K562 (cell line): Measurements from ENCODE around the gene PDGFRA. TPM values are rescaled to one million over a fixed set of nuclear protein-coding genes. Genes with fewer than 3 reads are reported as not detected.

Experiments used
- ATAC-seq: fragments of 200-7000 bp; cut with Tn5 transposase; 3 replicates; pipeline ENCODE4 v1.9.1; 2020; ENCODE audit warnings: moderate library complexity
- BruUV-seq: library from RNA; stranded (reverse); fragments of 400-500 nt; replicated peaks from 2 replicates; lab custom pipeline; 2021; lab: Mats Ljungman, UMichigan
- CTCF ChIA-PET: fragments of 300-600 bp; formaldehyde crosslinking; extraction: SDS; loops from one replicate; lab custom pipeline; 2021; ENCODE audit warnings: low intra/inter-chr PET ratio; lab: Yijun Ruan, JAX
- POLR2A ChIA-PET: fragments of 300-600, 350-650 bp; sonication (Branson Sonifier 250); formaldehyde crosslinking; extraction: SDS; loops from one replicate; lab custom pipeline; 2021; ENCODE audit warnings: antibody characterized with exemption, inconsistent platforms; lab: Yijun Ruan, JAX
- DNase-seq, 4 experiments: peaks; one replicate each; pipeline versions ENCODE4 v3.0.0 to v3.0.0-alpha.2; 2011 to 2018; ENCODE audit warnings: low spot score in 3 of 4, mixed read lengths in 3 of 4; ENCODE audit errors: extremely low read depth in 1 of 4
- FAIRE-seq: peaks from 2 replicates; lab custom pipeline; 2011; peaks lifted over from hg19 to GRCh38; lab: Jason Lieb, UNC
- H2AFZ ChIP-seq: 2 replicates; pipeline ENCODE4 v1.6.0; 2011; ENCODE audit warnings: low read depth, low read length, control low read depth, inconsistent platforms
- H3K27ac ChIP-seq: fragments of 200-600 bp; 3 replicates; pipeline ENCODE4 v1.8.0; 2011; ENCODE audit warnings: low read depth, mild to moderate bottlenecking, control low read depth, inconsistent platforms, low read length, moderate library complexity, mixed read lengths; ENCODE audit errors: extremely low read depth
- H3K27me3 ChIP-seq, 2 experiments: fragments of 300-600 bp in 1 of 2; 2 replicates in 1 of 2; 3 replicates in 1 of 2; pipeline versions ENCODE4 v1.6.0 to v1.8.0; 2011; ENCODE audit warnings: inconsistent platforms in 2 of 2, low read length in 2 of 2, mild to moderate bottlenecking in 1 of 2, mixed read lengths in 1 of 2, moderate library complexity in 1 of 2; ENCODE audit not compliant: control insufficient read depth in 2 of 2, insufficient read depth in 2 of 2
- H3K36me3 ChIP-seq: fragments of 300-600 bp; 3 replicates; pipeline ENCODE4 v1.8.0; 2011; ENCODE audit warnings: mild to moderate bottlenecking, low read length, inconsistent platforms; ENCODE audit not compliant: control insufficient read depth, insufficient read depth
- H3K4me1 ChIP-seq, 2 experiments: fragments of 200-600 bp in 1 of 2; replicated peaks in 1 of 2; 2 replicates in 1 of 2; 3 replicates in 1 of 2; pipeline versions ENCODE4 v1.5.1 to v1.8.0; 2011; ENCODE audit warnings: inconsistent platforms in 2 of 2, low read length in 2 of 2, mild to moderate bottlenecking in 1 of 2, mixed read lengths in 1 of 2, moderate library complexity in 1 of 2; ENCODE audit not compliant: control insufficient read depth in 2 of 2, insufficient read depth in 2 of 2
- H3K4me2 ChIP-seq: 2 replicates; pipeline ENCODE4 v1.6.1; 2011; ENCODE audit warnings: low read length, control low read depth, inconsistent platforms, mixed read lengths; ENCODE audit not compliant: insufficient read depth
- H3K4me3 ChIP-seq: fragments of 200-600 bp; sonication (generic), shearing (Covaris generic); 2 replicates; pipeline ENCODE4 v1.5.1; 2016; ENCODE audit warnings: control low read depth, inconsistent platforms
- H3K79me2 ChIP-seq: fragments of 200-600 bp; 3 replicates; pipeline ENCODE4 v1.8.0; 2011; ENCODE audit warnings: low read length, inconsistent platforms; ENCODE audit not compliant: control insufficient read depth, insufficient read depth
- H3K9ac ChIP-seq, 2 experiments: 2 replicates each; pipeline versions ENCODE4 v1.6.0 to v1.6.1; 2011; ENCODE audit warnings: low read depth in 2 of 2, low read length in 2 of 2, control low read depth in 1 of 2, inconsistent platforms in 1 of 2, mild to moderate bottlenecking in 1 of 2, mixed read lengths in 1 of 2; ENCODE audit not compliant: insufficient read depth in 1 of 2
- H3K9me1 ChIP-seq: one replicate; pipeline ENCODE4 v1.6.0; 2011; ENCODE audit warnings: inconsistent platforms, mild to moderate bottlenecking, low read length, moderate library complexity; ENCODE audit not compliant: control insufficient read depth, insufficient read depth
- H3K9me3 ChIP-seq: replicated peaks from 2 replicates; pipeline ENCODE4 v1.5.1; 2011; ENCODE audit warnings: low read depth, low read length, inconsistent platforms; ENCODE audit not compliant: control insufficient read depth, insufficient read depth
- H4K20me1 ChIP-seq: replicated peaks from 2 replicates; pipeline ENCODE4 v1.6.1; 2011; ENCODE audit warnings: low read length, inconsistent platforms, mixed read lengths; ENCODE audit not compliant: control insufficient read depth, insufficient read depth
- CREM ChIP-seq: IDR thresholded peaks from 2 replicates; pipeline ENCODE4 v1.6.1; 2014; ENCODE audit warnings: antibody characterized with exemption, low read depth
- EHMT2 ChIP-seq: fragments of 450-650 bp; IDR thresholded peaks from 2 replicates; pipeline ENCODE4 v1.6.1; 2018; ENCODE audit warnings: antibody characterized with exemption
- GATA2 ChIP-seq: sonication (generic); formaldehyde crosslinking; IDR thresholded peaks from 2 replicates; pipeline ENCODE4 v1.4.0; 2020; ENCODE audit warnings: mild to moderate bottlenecking, missing genetic modification reagents
- HNRNPK ChIP-seq: fragments of 200-400 bp; formaldehyde crosslinking; IDR thresholded peaks from one replicate; pipeline ENCODE4 v1.6.1; 2018; ENCODE audit warnings: mild to moderate bottlenecking, low read depth, low read length; ENCODE audit not compliant: poor library complexity, severe bottlenecking
- MBD2 ChIP-seq: sonication (generic); IDR thresholded peaks from 2 replicates; pipeline ENCODE4 v1.6.1; 2016; ENCODE audit warnings: low read depth, borderline replicate concordance
- NUFIP1 ChIP-seq: fragments of 450-650 bp; IDR thresholded peaks from 2 replicates; pipeline ENCODE4 v1.6.1; 2018; ENCODE audit not compliant: partially characterized antibody
- PHB2 ChIP-seq: fragments of 450-650 bp; IDR thresholded peaks from 2 replicates; pipeline ENCODE4 v1.6.1; 2017; ENCODE audit warnings: low read depth
- XRCC3 ChIP-seq: fragments of 450-650 bp; IDR thresholded peaks from 2 replicates; pipeline ENCODE4 v1.6.1; 2017; ENCODE audit warnings: mild to moderate bottlenecking, moderate library complexity
- ZZZ3 ChIP-seq: fragments of 450-650 bp; IDR thresholded peaks from 2 replicates; pipeline ENCODE4 v1.6.1; 2016; ENCODE audit warnings: antibody characterized with exemption, mild to moderate bottlenecking, moderate library complexity
- WGBS: fragments of 100-300 bp; shearing (Covaris generic); methylation state at CpG from one replicate; pipeline ENCODE4 v1.1.6; 2016; ENCODE audit warnings: low coverage, mixed read lengths; ENCODE audit not compliant: insufficient coverage; ENCODE audit errors: missing lambda C conversion rate; 5-methylcytosine and 5-hydroxymethylcytosine counted together
- in situ Hi-C: fragments of 300-500 bp; cut with MboI; formaldehyde crosslinking; loops from 4 replicates; pipeline ENCODE4 v1.15.0; 2018; ENCODE audit warnings: inconsistent platforms, mixed read lengths
- intact Hi-C: fragments of 100-400 bp; cut with micrococcal nuclease; formaldehyde crosslinking; loops from 2 replicates; pipeline ENCODE4 v1.14.2; 2022
- polyA plus RNA-seq, 8 experiments: library from polyadenylated mRNA; depleted of rRNA in 4 of 8; stranded (reverse) in 5 of 8; unstranded in 3 of 8; fragments of >200 nt; fragmentation: Nextera tagmentation in 2 of 8; fragmentation: Illumina TruSeq in 1 of 8; extraction: Ambion mirVana in 2 of 8; extraction: Trizol in 1 of 8; gene quantifications; 2 replicates each; pipeline versions ENCODE4 v1.2.1 to v1.2.3, GENCODE V29; 2011 to 2014; ENCODE audit warnings: inconsistent platforms in 1 of 8, missing spikeins in 1 of 8
- total RNA-seq, 7 experiments: library from RNA; depleted of rRNA in 6 of 7; stranded (reverse); fragments of >200 nt in 6 of 7; fragmentation: Illumina TruSeq in 2 of 7; extraction: Trizol in 2 of 7; gene quantifications; 2 replicates each; pipeline versions ENCODE4 v1.2.1 to v1.2.3, GENCODE V29; 2011 to 2021; ENCODE audit warnings: low replicate concordance in 1 of 7
- TF ChIP-seq, protein P1 (sequence below): sonication (generic); formaldehyde crosslinking; IDR thresholded peaks from 2 replicates; pipeline ENCODE4 v1.8.1; 2022; ENCODE audit warnings: missing genetic modification reagents
- TF ChIP-seq, protein P2 (sequence below): fragments of 250-450 bp; sonication (Bioruptor Pico); IDR thresholded peaks from 2 replicates; pipeline ENCODE4 v1.5.0; 2020; ENCODE audit warnings: mild to moderate bottlenecking, borderline replicate concordance
- TF ChIP-seq, protein P3 (sequence below), 2 experiments: fragments of 450-650 bp in 1 of 2; sonication (generic) in 1 of 2; formaldehyde crosslinking in 1 of 2; IDR thresholded peaks in 1 of 2; conservative IDR thresholded peaks in 1 of 2; 2 replicates each; pipeline versions ENCODE4 v1.6.1 to v1.8.1; 2016 to 2023; ENCODE audit warnings: mild to moderate bottlenecking in 2 of 2, moderate library complexity in 2 of 2, inconsistent platforms in 1 of 2, missing genetic modification reagents in 1 of 2
- TF ChIP-seq, protein P4 (sequence below): fragments of 150-350 bp; conservative IDR thresholded peaks from 2 replicates; pipeline ENCODE4 v1.6.1; 2014; ENCODE audit warnings: low read length
- TF ChIP-seq, protein P5 (sequence below): fragments of 250-450 bp; sonication (Bioruptor Pico); IDR thresholded peaks from 2 replicates; pipeline ENCODE4 v1.9.0; 2021; ENCODE audit warnings: mild to moderate bottlenecking

Gene PDGFRA
- total and polyA plus RNA-seq, 9 of the 15 experiments (the other 6 are each of a cell fraction or from before 2014, with no cell fraction given): 0.40 TPM; not detected in 8

DNA sequence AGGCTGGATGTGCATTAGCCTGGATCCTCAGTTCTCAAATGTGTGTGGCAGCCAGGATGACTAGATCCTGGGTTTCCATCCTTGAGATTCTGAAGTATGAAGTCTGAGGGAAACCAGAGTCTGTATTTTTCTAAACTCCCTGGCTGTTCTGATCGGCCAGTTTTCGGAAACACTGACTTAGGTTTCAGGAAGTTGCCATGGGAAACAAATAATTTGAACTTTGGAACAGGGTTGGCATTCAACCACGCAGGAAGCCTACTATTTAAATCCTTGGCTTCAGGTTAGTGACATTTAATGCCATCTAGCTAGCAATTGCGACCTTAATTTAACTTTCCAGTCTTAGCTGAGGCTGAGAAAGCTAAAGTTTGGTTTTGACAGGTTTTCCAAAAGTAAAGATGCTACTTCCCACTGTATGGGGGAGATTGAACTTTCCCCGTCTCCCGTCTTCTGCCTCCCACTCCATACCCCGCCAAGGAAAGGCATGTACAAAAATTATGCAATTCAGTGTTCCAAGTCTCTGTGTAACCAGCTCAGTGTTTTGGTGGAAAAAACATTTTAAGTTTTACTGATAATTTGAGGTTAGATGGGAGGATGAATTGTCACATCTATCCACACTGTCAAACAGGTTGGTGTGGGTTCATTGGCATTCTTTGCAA lies 67.6 kb downstream of the PDGFRA start:
- H3K79me2 ChIP-seq: no peaks in the 10 kb centered on the region
- H3K4me2 ChIP-seq: no peak overlapping the region
- intact Hi-C loops: no loop called here
- WGBS: 3% methylated on average over 7 of the region's 7 CpGs
- TF ChIP-seq, protein P1, sequence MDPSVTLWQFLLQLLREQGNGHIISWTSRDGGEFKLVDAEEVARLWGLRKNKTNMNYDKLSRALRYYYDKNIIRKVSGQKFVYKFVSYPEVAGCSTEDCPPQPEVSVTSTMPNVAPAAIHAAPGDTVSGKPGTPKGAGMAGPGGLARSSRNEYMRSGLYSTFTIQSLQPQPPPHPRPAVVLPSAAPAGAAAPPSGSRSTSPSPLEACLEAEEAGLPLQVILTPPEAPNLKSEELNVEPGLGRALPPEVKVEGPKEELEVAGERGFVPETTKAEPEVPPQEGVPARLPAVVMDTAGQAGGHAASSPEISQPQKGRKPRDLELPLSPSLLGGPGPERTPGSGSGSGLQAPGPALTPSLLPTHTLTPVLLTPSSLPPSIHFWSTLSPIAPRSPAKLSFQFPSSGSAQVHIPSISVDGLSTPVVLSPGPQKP (CRISPR knock-in tag): no peak
- TF ChIP-seq ZZZ3 (no peak), EHMT2 (no peak), PHB2 (no peak), MBD2 (no peak), HNRNPK (no peak), CREM (no peak), XRCC3 (no peak), GATA2 (CRISPR knock-in tag) (no peak), NUFIP1 (no peak)
- TF ChIP-seq, protein P2, sequence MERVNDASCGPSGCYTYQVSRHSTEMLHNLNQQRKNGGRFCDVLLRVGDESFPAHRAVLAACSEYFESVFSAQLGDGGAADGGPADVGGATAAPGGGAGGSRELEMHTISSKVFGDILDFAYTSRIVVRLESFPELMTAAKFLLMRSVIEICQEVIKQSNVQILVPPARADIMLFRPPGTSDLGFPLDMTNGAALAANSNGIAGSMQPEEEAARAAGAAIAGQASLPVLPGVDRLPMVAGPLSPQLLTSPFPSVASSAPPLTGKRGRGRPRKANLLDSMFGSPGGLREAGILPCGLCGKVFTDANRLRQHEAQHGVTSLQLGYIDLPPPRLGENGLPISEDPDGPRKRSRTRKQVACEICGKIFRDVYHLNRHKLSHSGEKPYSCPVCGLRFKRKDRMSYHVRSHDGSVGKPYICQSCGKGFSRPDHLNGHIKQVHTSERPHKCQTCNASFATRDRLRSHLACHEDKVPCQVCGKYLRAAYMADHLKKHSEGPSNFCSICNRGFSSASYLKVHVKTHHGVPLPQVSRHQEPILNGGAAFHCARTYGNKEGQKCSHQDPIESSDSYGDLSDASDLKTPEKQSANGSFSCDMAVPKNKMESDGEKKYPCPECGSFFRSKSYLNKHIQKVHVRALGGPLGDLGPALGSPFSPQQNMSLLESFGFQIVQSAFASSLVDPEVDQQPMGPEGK (CRISPR knock-in tag): no peak
- TF ChIP-seq, protein P3, sequence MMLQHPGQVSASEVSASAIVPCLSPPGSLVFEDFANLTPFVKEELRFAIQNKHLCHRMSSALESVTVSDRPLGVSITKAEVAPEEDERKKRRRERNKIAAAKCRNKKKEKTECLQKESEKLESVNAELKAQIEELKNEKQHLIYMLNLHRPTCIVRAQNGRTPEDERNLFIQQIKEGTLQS (IDR thresholded peaks at IDR 0.05): no peak
- TF ChIP-seq, protein P3 (CRISPR knock-in tag; conservative IDR thresholded peaks at IDR 0.05): no peak
- TF ChIP-seq, protein P4, sequence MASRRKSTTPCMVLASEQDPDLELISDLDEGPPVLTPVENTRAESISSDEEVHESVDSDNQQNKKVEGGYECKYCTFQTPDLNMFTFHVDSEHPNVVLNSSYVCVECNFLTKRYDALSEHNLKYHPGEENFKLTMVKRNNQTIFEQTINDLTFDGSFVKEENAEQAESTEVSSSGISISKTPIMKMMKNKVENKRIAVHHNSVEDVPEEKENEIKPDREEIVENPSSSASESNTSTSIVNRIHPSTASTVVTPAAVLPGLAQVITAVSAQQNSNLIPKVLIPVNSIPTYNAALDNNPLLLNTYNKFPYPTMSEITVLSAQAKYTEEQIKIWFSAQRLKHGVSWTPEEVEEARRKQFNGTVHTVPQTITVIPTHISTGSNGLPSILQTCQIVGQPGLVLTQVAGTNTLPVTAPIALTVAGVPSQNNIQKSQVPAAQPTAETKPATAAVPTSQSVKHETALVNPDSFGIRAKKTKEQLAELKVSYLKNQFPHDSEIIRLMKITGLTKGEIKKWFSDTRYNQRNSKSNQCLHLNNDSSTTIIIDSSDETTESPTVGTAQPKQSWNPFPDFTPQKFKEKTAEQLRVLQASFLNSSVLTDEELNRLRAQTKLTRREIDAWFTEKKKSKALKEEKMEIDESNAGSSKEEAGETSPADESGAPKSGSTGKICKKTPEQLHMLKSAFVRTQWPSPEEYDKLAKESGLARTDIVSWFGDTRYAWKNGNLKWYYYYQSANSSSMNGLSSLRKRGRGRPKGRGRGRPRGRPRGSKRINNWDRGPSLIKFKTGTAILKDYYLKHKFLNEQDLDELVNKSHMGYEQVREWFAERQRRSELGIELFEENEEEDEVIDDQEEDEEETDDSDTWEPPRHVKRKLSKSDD: no peak
- TF ChIP-seq, protein P5, sequence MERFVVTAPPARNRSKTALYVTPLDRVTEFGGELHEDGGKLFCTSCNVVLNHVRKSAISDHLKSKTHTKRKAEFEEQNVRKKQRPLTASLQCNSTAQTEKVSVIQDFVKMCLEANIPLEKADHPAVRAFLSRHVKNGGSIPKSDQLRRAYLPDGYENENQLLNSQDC (CRISPR knock-in tag): no peak
- H3K9me1 ChIP-seq: peaks cover 2% of the 10 kb centered on the region
- ChIA-PET CTCF (no interaction called here), POLR2A (no interaction called here)
- no peak overlapping the region for H3K4me3 ChIP-seq
- no peak overlapping the region for H2AFZ ChIP-seq
- DNase-seq: no peak
- H3K27ac ChIP-seq: no peak overlapping the region
- peaks cover 2 to 8% of the 10 kb centered on the region in 2 experiments; a peak in 1 of 5 replicates for H3K27me3 ChIP-seq
- H4K20me1 ChIP-seq: no peaks in the 10 kb centered on the region
- no TSS peak for BruUV-seq
- no peaks in the 10 kb centered on the region for H3K9me3 ChIP-seq
- FAIRE-seq: no peak
- in situ Hi-C loops: no loop called here
- no peaks in the 10 kb centered on the region for H3K4me1 ChIP-seq
- ATAC-seq: no peak
- H3K36me3 ChIP-seq: no peaks in the 10 kb centered on the region
- no peak overlapping the region for H3K9ac ChIP-seq
